GM19238 (cell line): ENCODE measurements around the gene TGM5.
A peak's percentile ranks its signal among the peaks of the same experiment; 100 is the strongest.
"Not testable (repeated sequence)": the region's sequence is repeated elsewhere in the genome, so short reads cannot be mapped to it uniquely, and the experiment has no call there.

Source experiments
- DNase-seq: peaks from one replicate; pipeline ENCODE4 v3.0.0; 2011; ENCODE audit warnings: low spot score; ENCODE audit not compliant: insufficient read length

TGM5 gene

GRCh38 chr15:43218908-43219706, 47.6 kb downstream of the TGM5 start:
- no peak for DNase-seq

- DNase-seq, result no peak
Measured at GRCh38 chr15:43215961-43216360, 50.8 kb downstream of the TGM5 start.

- DNase-seq, result no peak
Measured at GRCh38 chr15:43214592-43215295, 52.0 kb downstream of the TGM5 start.

GRCh38 chr15:43214169-43214568, 52.6 kb downstream of the TGM5 start:
- no peak for DNase-seq

GRCh38 chr15:43213466-43213865, 53.3 kb downstream of the TGM5 start:
- DNase-seq, result no peak

- no peak for DNase-seq
Measured at GRCh38 chr15:43212951-43213350, 53.8 kb downstream of the TGM5 start.

- DNase-seq, result no peak
Measured at GRCh38 chr15:43212299-43212698, 54.4 kb downstream of the TGM5 start.

- DNase-seq, result no peak
Measured at GRCh38 chr15:43211224-43211735, 55.4 kb downstream of the TGM5 start.

- no peak for DNase-seq
Measured at GRCh38 chr15:43210807-43211206, 55.9 kb downstream of the TGM5 start.

- DNase-seq, result no peak
Measured at GRCh38 chr15:43210172-43210745, 56.5 kb downstream of the TGM5 start.

- DNase-seq, result no peak
Measured at GRCh38 chr15:43209059-43209824, 57.5 kb downstream of the TGM5 start.

- DNase-seq, result no peak
Measured at GRCh38 chr15:43208052-43209002, 58.4 kb downstream of the TGM5 start.

GRCh38 chr15:43207024-43207423, 59.7 kb downstream of the TGM5 start:
- no peak for DNase-seq

- no peak for DNase-seq
Measured at GRCh38 chr15:43206054-43206453, 60.7 kb downstream of the TGM5 start.

- DNase-seq, result peak; percentile 46
Measured at GRCh38 chr15:43204016-43204901, 62.5 kb downstream of the TGM5 start.

GRCh38 chr15:43199945-43200488, 66.7 kb downstream of the TGM5 start:
- DNase-seq, result no peak

- no peak for DNase-seq
Measured at GRCh38 chr15:43198992-43199391, 67.7 kb downstream of the TGM5 start.

GRCh38 chr15:43198556-43198955, 68.2 kb downstream of the TGM5 start:
- DNase-seq, result not testable (repeated sequence)

- not testable (repeated sequence) for DNase-seq
Measured at GRCh38 chr15:43197773-43198172, 69.0 kb downstream of the TGM5 start.
